Fibroblast of skin of left biceps (primary cell): ENCODE measurements around the gene TUFM.
"Not testable (repeated sequence)": the region's sequence is repeated elsewhere in the genome, so short reads cannot be mapped to it uniquely, and the experiment has no call there.

Experiments
- DNase-seq, 2 experiments: peaks; one replicate each; pipeline ENCODE4 v3.0.0-alpha.2; 2013; ENCODE audit warnings: low read depth in 2 of 2

TUFM gene

DNA sequence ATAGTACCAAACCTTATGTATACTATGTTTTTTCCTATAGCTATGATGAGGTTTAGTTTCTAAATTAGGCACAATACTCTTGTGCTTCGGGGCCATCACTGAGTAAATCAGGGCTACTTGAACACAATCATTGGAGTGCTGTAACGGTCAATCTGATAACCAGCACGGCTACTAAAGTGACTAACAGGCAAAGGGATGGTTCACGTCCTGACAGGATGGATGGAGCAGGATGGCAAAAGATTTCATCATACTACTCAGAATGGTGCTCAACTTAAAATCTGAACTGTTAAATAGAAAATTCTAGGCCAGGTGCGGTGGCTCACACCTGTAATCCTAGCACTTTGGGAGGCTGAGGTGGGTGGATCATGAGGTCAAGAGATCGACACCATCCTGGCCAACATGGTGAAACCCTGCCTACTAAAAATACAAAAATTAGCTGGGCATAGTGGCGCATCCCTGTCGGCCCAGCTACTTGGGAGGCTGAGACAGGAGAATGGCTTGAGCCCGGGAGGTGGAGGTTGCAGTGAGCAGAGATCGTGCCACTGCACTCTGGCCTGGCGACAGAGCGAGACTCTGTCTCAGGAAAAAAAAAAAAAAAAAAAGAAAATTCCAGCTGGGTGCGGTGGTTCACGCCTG, 7.0 kb downstream of the TUFM start:
- no peak for DNase-seq

DNA sequence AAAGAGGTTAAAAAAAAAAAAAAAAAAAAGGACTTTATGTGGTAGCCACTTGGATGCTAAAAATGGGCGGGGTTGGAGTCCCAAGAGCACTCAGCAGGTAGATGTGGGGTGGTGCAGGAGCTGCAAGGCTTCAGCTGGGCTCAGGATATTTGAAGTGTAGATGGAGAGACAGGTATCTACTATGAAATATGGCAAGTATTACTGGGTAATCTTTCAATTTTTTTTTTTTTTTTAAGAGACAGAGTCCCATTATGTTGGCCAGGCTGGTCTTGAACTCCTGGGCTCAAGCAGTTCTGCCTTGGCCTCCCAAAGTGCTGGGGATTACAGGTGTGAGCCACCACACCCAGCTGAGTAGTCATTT, 7.6 kb downstream of the TUFM start:
- no peak for DNase-seq

DNA sequence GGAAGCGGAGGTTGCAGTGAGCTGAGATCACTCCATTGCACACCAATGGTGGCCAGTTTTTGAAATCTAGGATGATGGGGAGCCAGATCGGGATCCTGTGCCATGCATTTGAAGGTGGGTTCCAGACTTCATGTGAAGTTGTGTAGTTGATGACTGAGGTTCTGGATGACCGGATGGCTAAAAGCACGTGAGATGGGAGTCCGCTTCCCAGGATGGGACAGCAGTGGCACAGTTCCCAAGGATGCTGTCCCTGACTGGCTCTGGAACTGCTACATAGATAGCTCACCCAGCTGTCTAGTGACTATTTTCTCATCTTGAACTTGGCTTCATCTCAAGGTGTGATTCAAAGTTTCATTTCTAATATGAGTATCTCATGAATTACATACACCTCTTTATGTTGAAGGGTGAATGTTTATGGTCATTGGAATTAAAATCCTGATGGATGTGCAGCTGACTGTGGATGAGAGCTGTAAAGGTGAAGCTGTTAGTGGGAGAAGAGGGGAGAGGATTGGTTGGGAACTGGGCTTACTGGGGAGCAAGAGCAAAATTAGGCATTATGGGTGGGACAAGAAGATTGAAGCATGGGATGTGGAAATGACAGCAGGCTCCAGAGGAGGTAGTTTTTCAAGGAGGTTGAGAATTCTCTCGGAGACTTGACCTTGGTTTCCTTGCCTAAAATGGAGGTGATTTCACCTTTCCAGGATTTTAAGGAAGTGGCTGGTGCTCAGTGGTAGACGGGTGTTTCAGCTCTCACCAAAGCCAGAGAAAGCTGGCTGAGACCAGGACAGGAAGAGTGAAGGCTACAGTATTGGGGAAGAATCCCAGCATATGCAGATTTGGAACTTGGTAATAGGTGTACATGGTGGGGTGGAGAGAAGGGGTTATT, 8.2 kb downstream of the TUFM start:
- DNase-seq, result no peak

DNA sequence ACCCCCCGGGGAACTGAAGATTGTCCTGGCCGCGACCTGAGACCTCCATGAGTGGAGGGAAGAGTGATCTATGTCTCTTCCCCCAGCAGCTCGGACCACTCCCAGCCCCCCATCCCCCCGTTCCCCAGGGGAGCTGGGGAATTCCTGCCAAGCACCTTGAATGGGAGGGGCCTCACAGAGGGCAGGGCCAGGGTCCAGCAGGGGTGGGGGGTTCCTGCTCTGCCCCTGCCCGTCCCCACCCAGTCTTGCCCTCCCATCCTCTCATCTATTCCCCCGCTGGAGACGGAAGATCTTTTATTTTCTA, 9.4 kb downstream of the TUFM start:
- DNase-seq, result no peak

DNA sequence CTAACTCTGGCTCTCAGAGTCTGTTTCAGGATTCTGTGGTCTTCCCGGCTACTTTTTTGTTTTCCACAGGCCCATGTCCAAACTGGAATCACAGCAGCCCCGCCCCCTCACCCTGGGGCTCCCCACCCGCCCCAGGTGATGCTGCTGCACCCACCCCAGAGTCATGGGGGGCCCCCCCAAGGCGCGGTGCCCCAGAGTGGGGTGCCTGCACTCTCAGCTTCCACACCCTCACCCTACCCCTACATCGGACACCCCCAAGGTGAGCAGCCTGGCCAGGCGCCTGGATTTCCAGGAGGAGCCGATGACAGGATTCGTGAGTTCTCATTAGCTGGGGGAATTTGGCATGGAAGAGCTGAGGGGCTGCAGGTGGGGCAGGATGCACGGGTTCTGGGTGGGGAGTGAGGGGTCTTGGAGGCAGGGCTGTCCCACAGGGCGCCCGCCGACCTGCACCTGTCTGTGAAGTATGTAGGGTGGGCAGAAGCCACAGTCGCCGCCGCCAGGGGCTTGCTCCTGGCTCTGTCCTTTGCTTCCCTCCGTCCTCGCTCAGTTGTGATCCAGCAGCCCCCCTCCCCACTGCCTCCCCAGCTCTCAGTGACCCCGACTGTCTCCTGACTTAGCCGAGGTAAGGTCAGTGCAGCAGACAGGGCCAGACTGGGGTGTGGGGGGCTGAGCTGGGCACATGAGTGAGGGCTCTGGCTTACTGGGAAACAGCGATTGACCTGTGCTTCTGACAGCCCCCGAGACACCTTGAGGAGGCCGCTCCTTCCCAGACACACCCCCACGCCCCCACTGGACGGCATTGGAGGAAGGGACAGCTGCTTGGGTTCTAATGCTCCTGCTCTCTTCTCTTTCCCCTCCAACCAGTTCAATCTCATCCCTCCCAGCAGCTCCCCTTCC, 10.0 kb downstream of the TUFM start:
- no peak for DNase-seq

DNA sequence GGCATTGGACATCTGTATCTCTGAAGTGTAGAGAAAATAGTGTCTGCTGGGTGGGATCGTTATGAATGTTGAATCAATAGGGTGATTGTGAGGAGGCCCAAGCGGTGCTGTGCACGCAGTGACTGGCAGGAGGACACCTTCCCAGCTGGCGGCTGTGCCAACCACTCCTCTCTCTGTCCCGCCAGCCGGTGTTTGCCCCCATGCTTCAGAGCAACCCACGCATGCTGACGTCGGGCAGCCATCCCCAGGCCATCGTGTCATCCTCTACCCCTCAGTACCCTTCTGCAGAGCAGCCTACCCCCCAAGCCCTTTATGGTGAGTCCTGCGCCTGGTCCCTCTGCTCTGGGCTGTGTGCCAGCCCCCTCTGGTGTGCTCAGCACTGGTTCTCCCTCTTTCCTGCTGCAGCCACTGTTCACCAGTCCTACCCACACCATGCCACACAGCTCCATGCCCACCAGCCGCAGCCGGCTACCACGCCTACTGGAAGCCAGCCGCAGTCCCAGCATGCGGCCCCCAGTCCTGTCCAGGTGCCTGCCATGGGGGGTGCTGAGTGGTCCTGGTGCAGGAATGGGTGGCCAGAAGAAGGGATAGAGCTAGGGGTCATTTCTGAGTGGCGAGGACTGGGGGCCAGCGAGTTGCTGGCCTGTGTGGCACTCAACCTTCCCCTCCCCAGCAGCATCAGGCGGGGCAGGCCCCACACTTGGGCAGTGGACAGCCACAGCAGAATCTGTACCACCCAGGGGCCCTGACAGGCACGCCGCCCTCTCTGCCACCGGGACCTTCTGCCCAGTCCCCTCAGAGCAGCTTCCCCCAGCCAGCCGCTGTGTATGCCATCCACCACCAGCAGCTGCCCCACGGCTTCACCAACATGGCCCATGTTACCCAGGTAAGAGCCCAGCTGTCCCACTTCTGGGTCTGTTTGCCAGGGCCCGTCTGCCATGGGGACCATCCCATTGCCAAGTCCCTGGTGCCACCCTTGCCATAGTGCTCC, 11.0 kb downstream of the TUFM start:
- no peak for DNase-seq

DNA sequence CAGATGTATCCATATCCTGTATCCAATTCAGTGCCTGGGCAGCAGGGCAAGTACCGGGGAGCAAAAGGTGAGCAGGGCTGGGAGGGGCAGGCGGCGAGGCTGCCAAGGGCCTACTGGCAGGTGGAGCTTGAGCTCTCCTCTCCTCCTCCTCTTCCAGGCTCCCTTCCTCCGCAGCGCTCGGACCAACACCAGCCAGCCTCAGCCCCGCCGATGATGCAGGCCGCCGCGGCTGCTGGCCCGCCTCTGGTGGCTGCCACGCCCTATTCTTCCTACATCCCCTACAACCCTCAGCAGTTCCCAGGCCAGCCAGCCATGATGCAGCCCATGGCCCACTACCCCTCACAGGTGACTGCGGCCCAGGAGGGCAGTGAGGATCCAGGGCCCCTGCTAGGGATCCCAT, 11.8 kb downstream of the TUFM start:
- no peak for DNase-seq

DNA sequence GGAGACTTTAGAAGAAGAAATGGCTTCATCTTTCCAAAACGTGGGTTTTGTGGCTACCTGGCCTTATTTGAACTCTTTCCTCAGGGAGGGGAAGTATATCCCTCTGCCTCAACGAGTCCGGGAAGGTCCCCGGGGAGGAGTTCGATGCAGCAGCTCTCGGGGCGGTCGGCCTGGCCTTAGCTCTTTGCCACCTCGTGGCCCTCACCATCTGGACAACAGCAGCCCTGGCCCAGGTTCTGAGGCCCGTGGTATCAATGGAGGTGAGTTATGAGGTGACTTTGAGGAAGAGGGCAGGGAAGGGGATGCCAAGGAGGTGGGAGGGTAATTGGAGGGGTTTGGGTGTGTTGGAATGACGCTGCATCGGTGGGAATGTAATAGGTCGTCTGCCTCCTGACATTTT, 15.6 kb downstream of the TUFM start:
- DNase-seq, result no peak

DNA sequence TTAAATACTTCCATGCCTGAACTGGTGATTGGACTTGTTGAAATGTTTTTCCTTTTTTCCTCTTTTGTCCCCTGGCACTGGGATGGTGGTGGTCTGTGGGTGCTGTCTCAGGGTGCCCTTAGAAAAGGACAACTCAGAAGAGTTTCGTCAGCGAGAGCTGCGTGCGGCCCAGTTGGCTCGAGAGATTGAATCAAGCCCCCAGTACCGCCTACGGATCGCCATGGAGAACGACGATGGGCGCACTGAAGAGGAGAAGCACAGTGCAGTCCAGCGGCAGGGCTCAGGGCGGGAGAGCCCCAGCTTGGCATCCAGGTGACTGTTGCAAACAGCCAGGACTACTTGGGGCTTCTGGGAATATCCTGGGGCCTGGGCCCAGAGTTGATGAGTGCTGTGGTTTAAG, 16.4 kb downstream of the TUFM start:
- DNase-seq, result no peak

DNA sequence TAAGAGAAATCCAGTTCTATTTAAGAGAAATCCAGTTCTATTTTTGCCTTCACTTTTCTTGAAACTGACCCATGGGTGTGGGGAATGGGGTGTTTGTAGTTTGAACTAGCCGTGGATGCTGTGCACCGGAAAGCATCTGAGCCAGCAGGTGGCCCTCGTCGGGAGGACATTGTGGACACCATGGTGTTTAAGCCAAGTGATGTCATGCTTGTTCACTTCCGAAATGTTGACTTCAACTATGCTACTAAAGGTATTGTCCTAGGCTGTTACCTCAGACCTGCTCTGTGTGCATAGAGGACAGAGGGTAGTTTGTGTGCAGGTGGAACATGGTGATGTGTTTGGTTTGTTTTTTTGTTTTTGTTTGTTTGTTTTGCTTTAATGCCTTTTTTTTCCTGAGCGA, 20.0 kb downstream of the TUFM start:
- DNase-seq, result no peak

DNA sequence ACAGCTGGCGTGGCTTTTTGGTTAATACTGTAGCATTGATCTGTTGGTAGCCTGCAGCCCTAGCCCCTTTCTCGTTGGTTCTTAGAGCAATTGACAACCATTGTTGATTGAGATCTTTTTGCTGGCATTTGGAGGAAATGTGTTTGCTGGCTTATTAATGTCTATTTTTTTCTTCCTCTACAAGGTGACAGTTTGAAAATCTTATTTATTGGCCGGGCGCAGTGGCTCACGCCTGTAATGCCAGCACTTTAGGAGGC, 21.5 kb downstream of the TUFM start:
- no peak for DNase-seq

DNA sequence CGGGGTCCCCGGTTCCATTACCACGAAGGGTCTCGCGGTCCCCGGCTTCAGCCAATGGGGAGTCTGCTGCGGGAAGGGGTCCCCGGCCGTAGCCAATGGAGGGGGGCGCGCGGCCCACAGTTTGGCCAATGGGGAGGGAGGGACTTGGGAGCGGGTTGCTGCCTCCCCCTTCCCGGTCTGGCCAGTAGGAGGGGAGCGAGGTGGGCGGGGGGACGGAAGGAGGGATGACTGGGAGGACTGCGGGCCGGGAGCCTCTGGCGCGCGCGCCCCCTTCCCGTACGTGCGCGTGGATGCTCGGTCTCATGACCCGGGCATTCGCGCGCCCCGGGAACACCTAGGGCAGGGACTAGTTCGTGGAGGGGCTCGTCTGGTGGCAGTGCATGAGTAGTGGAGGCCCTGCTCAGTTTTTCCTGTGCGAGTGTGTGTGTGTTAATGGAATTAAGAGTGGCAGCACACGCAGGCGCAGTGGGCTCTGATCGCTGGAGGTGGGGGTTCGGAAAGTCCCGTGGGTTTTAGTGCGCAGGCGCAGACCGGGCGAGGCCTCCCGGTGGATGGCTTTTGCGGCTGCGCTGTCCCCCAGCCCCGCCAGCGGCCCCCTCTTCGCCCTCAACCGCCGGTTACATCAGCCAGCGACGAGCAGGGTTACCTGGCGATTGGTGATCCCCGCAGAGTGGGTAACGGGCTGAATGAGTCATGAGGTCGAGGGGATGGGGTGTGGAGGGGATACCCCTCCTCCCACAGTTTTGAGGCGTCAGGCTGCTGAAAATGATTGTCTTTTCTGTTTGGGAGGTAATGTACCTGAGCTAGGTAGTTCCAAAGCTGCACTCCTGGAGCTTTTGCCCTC, 22.1 kb downstream of the TUFM start:
- peak; percentile 94 to 95 for DNase-seq

DNA sequence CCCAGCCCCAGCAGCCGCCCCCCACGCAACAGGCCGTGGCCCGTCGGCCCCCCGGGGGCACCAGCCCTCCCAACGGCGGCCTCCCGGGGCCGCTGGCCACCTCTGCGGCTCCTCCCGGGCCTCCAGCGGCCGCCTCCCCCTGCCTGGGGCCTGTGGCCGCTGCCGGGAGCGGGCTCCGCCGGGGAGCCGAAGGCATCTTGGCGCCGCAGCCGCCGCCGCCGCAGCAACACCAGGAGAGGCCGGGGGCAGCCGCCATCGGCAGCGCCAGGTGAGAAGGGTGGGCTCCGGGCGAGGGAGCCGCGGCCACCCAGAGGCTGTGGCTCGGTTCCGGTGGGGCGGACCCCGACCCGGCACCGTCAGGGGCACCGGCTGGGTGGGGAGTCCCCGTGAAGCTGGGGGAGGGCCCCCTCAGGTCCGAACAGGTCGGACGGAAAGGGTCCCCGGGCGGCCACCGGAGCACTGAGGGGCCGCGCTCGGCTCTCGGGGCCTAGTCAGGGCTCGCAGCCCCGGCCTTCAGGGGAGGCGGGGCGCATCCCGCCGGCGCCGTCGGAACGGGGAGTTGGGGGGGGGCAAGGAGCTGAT, 22.8 kb downstream of the TUFM start:
- no peak for DNase-seq

DNA sequence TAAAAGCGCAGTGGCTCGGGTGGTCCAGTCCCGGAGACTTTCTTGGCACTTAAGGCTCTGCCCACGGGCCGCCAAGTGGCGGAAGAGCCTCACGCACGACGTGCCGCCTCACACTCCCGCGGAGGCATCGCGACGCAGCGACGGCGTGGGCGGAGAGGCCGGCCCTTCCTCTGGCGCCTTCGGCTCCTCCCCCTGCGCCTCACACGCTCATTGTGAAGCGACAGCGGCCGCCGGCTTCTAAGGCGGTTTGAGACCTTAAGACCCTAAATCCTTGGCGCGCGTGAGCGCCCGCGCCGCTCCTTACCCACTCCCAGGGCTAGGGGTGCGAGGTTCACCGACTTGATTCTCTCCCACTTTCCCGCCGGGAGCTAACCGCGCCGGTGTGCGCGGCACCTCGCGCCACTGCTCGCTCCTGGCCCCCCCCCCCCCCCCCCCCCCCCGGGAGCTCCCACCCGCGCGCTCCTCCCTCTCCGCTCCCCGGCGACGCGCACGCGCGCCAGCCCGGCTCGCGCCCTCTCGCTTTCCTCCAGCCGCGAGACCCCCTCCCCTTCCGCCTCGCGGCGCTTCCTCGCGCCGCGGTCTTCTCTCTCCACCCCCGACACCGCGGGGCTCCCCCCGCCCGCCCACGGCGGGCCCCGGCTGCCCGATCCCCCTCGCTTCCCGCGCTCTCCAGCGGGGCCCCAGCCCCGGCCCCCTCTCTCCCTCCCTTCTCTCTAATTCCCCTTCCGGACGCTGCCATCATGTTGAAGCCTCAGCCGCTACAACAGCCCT, 23.4 kb downstream of the TUFM start, which contains the start of gene ATXN2L:
Gene ATXN2L, plus strand, starts transcription at position 480 of the 771 bp plus-strand sequence. Its CDS starts 261 bp downstream, at position 741.
- peak; percentile 91 to 92 for DNase-seq

DNA sequence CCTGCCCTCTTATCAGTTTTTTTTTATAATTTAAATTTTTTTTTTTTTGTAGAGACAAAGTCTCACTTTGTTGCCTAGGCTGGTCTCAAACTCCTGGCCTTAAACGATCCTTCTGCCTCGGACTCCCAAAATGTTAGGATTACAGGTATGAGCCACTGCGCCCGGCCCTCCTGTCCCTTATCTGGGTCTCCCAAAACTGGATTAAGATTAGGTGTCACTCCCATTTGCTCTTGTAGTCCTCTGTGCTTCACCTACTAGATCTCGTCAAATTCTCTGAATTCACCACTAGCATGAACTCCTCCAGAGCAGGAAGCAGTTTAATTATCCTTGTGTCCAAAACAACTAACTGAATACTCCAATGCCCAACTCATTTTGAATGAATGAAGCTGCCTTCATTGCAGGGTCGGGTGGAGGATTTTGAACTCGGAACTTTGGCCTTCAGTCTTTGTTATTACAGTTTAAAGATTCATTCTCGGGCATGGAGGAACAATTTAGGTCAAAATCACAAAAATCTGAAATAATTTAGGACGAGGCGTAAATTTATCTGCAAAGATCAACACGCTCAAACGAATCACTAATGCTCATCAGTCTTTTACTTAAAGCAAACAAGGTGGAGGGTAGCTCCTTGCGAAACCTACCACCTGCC, 24.2 kb downstream of the TUFM start:
- DNase-seq, result no peak

DNA sequence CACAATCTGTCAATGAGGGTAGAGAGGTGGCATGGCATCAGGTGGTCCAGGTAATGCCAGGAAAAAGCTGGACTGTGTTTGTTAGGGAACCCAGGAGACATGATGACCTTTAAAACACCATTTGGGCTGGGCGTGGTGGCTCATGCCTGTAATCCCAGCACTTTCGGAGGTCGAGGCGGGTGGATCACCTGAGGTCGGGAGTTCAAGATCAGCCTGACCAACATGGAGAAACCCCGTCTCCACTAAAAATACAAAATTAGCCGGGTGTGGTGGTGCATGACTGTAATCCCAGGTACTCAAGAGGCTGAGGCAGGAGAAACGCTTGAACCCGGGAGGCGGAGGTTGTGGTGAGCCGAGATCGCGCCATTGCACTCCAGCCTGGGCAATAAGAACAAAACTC, 25.6 kb downstream of the TUFM start:
- not testable (repeated sequence) for DNase-seq

DNA sequence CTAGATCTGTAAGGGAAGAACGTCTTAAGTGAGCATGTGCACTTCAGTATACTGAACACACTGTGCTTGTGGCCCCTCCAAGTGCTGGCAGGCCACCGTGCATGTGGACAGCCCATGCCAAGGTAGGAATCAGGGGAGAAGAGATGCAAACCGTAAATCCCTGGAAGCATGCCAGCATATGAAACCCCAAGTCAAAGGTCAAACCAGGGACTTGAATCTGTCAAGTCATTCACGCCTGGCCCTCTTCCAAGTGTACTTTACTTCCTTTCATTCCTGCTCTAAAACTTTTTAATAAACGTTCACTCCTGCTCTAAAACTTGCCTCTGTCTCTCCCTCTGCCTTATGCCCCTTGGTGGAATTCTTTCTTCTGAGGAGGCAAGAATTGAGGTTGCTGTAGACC, 26.1 kb downstream of the TUFM start:
- no peak for DNase-seq

DNA sequence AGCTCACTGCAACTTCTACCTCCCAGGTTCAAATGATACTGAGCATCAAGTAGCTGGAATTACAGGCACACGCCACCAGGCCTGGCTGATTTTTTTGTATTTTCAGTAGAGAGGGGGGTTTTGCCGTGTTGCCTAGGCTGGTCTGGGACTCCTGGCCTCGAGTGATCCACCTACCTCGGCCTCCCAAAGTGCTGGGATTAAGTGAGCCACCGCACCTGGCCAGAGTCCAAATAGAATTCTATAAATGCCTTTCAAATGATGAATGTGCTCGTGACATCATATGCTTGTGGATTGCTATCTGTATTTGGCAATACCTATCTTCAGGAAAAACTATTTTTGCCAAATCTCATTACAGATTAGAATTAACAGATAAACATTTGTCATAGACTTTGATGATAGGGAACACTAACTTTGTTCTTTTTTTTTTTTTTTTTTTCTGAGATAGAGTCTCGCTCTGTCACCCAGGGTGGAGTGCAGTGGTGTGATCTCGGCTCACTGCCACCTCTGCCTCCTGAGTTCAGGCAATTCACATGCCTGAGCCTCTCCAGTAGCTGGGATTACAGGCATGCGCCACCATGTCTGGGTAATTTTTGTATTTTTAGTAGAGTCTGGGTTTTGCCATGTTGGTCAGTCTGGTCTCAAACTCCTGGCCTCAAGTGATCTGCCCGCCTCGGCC, 38.6 kb downstream of the TUFM start:
- DNase-seq, result not testable (repeated sequence)
